ENCODE measurements around the gene APOBEC3H. TPM values are rescaled to one million over a fixed set of nuclear protein-coding genes. Genes with fewer than 3 reads are reported as not detected.
A peak's percentile ranks its signal among the peaks of the same experiment; 100 is the strongest.

Gene APOBEC3H
- total and polyA plus RNA-seq, 3 experiments from 2014 or later: 10.8 to 11.7 (median 11.0) TPM

- Mint-ChIP-seq H3K27me3 (no peaks in the 10 kb centered on the region), H3K4me1 (peaks cover under 1 to 3% (median 2%) of the 10 kb centered on the region in 3 donors)
- CTCF ChIA-PET: interaction anchor here (1.0 kb wide), 1 partner anchor 157 kb away, joined by 3 read pairs; no protein-coding TSS in a partner anchor
Observed at GRCh38 chr22:39129746-39130145, 32.7 kb downstream of the APOBEC3H start.

GRCh38 chr22:39130152-39130704 is 33.2 kb downstream of the APOBEC3H start:
- no peaks in the 10 kb centered on the region for H3K9me3 ChIP-seq (ENCODE audit: low read length)
- H3K27ac Mint-ChIP-seq: peak overlapping the region in 4 of 8 donors; percentile 22 to 74 (median 38)

More at GRCh38 chr22:39129746-39130145, 32.7 kb downstream of the APOBEC3H start:
- no peak overlapping the region for H3K27ac ChIP-seq (ENCODE audit: low read depth, low read length)
- H3K4me3 ChIP-seq (ENCODE audit: low read length): no peak overlapping the region
- no peaks in the 10 kb centered on the region for H3K9me3 Mint-ChIP-seq
- POLR2A ChIA-PET: interaction anchor here (0.6 kb wide), 1 partner anchor 479 kb away, joined by 3 read pairs; no protein-coding TSS in a partner anchor
- H3K27me3 ChIP-seq (ENCODE audit: insufficient read depth, low read length, poor library complexity, severe bottlenecking): no peaks in the 10 kb centered on the region
- H3K36me3 ChIP-seq (ENCODE audit: insufficient read depth, low read length): no peaks in the 10 kb centered on the region
- H3K9me3 ChIP-seq (ENCODE audit: low read length): no peaks in the 10 kb centered on the region
- no peaks in the 10 kb centered on the region for H3K4me1 ChIP-seq (ENCODE audit: insufficient read depth, low read length)
- H3K36me3 Mint-ChIP-seq: peaks cover 0 to 41% (median 2%) of the 10 kb centered on the region in 3 donors
- no peak for DNase-seq
- no peak overlapping the region for H3K4me3 Mint-ChIP-seq
- H3K27ac Mint-ChIP-seq: peak overlapping the region in 2 of 8 donors; percentile 15 to 61

GRCh38 chr22:39130892-39131855 is 34.1 kb downstream of the APOBEC3H start:
- no peaks in the 10 kb centered on the region for H3K27me3 ChIP-seq (ENCODE audit: insufficient read depth, low read length, poor library complexity, severe bottlenecking)
- POLR2A ChIA-PET: no interaction called here

More at GRCh38 chr22:39130152-39130704, 33.2 kb downstream of the APOBEC3H start:
- Mint-ChIP-seq H3K27me3 (no peaks in the 10 kb centered on the region), H3K4me1 (peaks cover 2 to 5% (median 3%) of the 10 kb centered on the region in 3 donors), H3K9me3 (no peaks in the 10 kb centered on the region), H3K36me3 (peaks cover 0 to 45% (median 2%) of the 10 kb centered on the region in 3 donors), H3K4me3 (no peak overlapping the region)
- Histone ChIP-seq H3K27ac (ENCODE audit: low read depth, low read length) (no peak overlapping the region), H3K4me3 (ENCODE audit: low read length) (no peak overlapping the region), H3K36me3 (ENCODE audit: insufficient read depth, low read length) (no peaks in the 10 kb centered on the region), H3K27me3 (ENCODE audit: insufficient read depth, low read length, poor library complexity, severe bottlenecking) (no peaks in the 10 kb centered on the region), H3K4me1 (ENCODE audit: insufficient read depth, low read length) (no peaks in the 10 kb centered on the region)
- no peak for DNase-seq
- CTCF ChIA-PET: interaction anchor here (0.7 to 1.0 kb wide), 2 partner anchors 50 to 157 kb away, joined by 3 read pairs; no protein-coding TSS in a partner anchor
- POLR2A ChIA-PET: no interaction called here

GRCh38 chr22:39132281-39132680 is 35.2 kb downstream of the APOBEC3H start:
- H3K9me3 ChIP-seq (ENCODE audit: low read length): no peaks in the 10 kb centered on the region
- peak overlapping the region in 1 of 8 donors; percentile 92 for H3K27ac Mint-ChIP-seq
- ChIA-PET CTCF (no interaction called here), POLR2A (no interaction called here)
- H3K4me3 ChIP-seq (ENCODE audit: low read length): no peak overlapping the region
- H3K27me3 ChIP-seq (ENCODE audit: insufficient read depth, low read length, poor library complexity, severe bottlenecking): no peaks in the 10 kb centered on the region
- peaks cover 0 to 53% (median 5%) of the 10 kb centered on the region in 3 donors for H3K36me3 Mint-ChIP-seq
- no peak overlapping the region for H3K27ac ChIP-seq (ENCODE audit: low read depth, low read length)
- no peaks in the 10 kb centered on the region for H3K36me3 ChIP-seq (ENCODE audit: insufficient read depth, low read length)
- H3K27me3 Mint-ChIP-seq: no peaks in the 10 kb centered on the region
- H3K4me1 Mint-ChIP-seq: peaks cover 2 to 8% (median 5%) of the 10 kb centered on the region in 3 donors
- H3K4me3 Mint-ChIP-seq: no peak overlapping the region
- no peaks in the 10 kb centered on the region for H3K4me1 ChIP-seq (ENCODE audit: insufficient read depth, low read length)
- no peaks in the 10 kb centered on the region for H3K9me3 Mint-ChIP-seq
- no peak for DNase-seq

More at GRCh38 chr22:39130892-39131855, 34.1 kb downstream of the APOBEC3H start:
- Mint-ChIP-seq H3K4me3 (no peak overlapping the region), H3K27ac (peak overlapping the region in 4 of 8 donors; percentile 6 to 61 (median 35)), H3K36me3 (peaks cover 0 to 47% (median 2%) of the 10 kb centered on the region in 3 donors), H3K4me1 (peaks cover 2 to 5% (median 3%) of the 10 kb centered on the region in 3 donors), H3K27me3 (no peaks in the 10 kb centered on the region), H3K9me3 (no peaks in the 10 kb centered on the region)
- H3K9me3 ChIP-seq (ENCODE audit: low read length): no peaks in the 10 kb centered on the region
- H3K4me1 ChIP-seq (ENCODE audit: insufficient read depth, low read length): no peaks in the 10 kb centered on the region
- no peak for DNase-seq
- no peaks in the 10 kb centered on the region for H3K36me3 ChIP-seq (ENCODE audit: insufficient read depth, low read length)
- no peak overlapping the region for H3K27ac ChIP-seq (ENCODE audit: low read depth, low read length)
- CTCF ChIA-PET: interaction anchor here (0.7 to 1.0 kb wide), 2 partner anchors 49 to 158 kb away, joined by 3 read pairs; no protein-coding TSS in a partner anchor
- H3K4me3 ChIP-seq (ENCODE audit: low read length): no peak overlapping the region

GRCh38 chr22:39132871-39133524 is 36.0 kb downstream of the APOBEC3H start:
- Mint-ChIP-seq H3K27ac (no peak overlapping the region), H3K36me3 (peaks cover 0 to 53% (median 5%) of the 10 kb centered on the region in 3 donors), H3K27me3 (no peaks in the 10 kb centered on the region), H3K4me3 (no peak overlapping the region), H3K4me1 (peaks cover 2 to 8% (median 5%) of the 10 kb centered on the region in 3 donors), H3K9me3 (no peaks in the 10 kb centered on the region)
- H3K4me1 ChIP-seq (ENCODE audit: insufficient read depth, low read length): no peaks in the 10 kb centered on the region
- ChIA-PET POLR2A (no interaction called here), CTCF (interaction anchor here (1.2 to 1.8 kb wide), 2 partner anchors 18 to 183 kb away, joined by 3 to 5 read pairs; no protein-coding TSS in a partner anchor)
- no peak overlapping the region for H3K27ac ChIP-seq (ENCODE audit: low read depth, low read length)
- no peaks in the 10 kb centered on the region for H3K27me3 ChIP-seq (ENCODE audit: insufficient read depth, low read length, poor library complexity, severe bottlenecking)
- H3K9me3 ChIP-seq (ENCODE audit: low read length): no peaks in the 10 kb centered on the region
- H3K4me3 ChIP-seq (ENCODE audit: low read length): no peak overlapping the region
- DNase-seq: no peak
- no peaks in the 10 kb centered on the region for H3K36me3 ChIP-seq (ENCODE audit: insufficient read depth, low read length)

- Mint-ChIP-seq H3K4me1 (peaks cover 2 to 14% (median 5%) of the 10 kb centered on the region in 3 donors), H3K27me3 (no peaks in the 10 kb centered on the region), H3K4me3 (no peak overlapping the region), H3K9me3 (no peaks in the 10 kb centered on the region), H3K36me3 (peaks cover 0 to 59% (median 5%) of the 10 kb centered on the region in 3 donors), H3K27ac (peak overlapping the region in 1 of 8 donors; percentile 68)
- ChIA-PET POLR2A (no interaction called here), CTCF (interaction anchor here (1.2 to 1.8 kb wide), 2 partner anchors 17 to 182 kb away, joined by 3 to 5 read pairs; no protein-coding TSS in a partner anchor)
- no peaks in the 10 kb centered on the region for H3K4me1 ChIP-seq (ENCODE audit: insufficient read depth, low read length)
- no peaks in the 10 kb centered on the region for H3K27me3 ChIP-seq (ENCODE audit: insufficient read depth, low read length, poor library complexity, severe bottlenecking)
- H3K9me3 ChIP-seq (ENCODE audit: low read length): no peaks in the 10 kb centered on the region
- H3K27ac ChIP-seq (ENCODE audit: low read depth, low read length): no peak overlapping the region
- no peak for DNase-seq
- no peaks in the 10 kb centered on the region for H3K36me3 ChIP-seq (ENCODE audit: insufficient read depth, low read length)
- H3K4me3 ChIP-seq (ENCODE audit: low read length): no peak overlapping the region
Observed at GRCh38 chr22:39133871-39134270, 36.8 kb downstream of the APOBEC3H start.

GRCh38 chr22:39134366-39135091 is 37.5 kb downstream of the APOBEC3H start:
- Mint-ChIP-seq H3K4me1 (peaks cover 2 to 14% (median 5%) of the 10 kb centered on the region in 3 donors), H3K36me3 (peaks cover 0 to 56% (median 5%) of the 10 kb centered on the region in 3 donors), H3K27me3 (no peaks in the 10 kb centered on the region), H3K27ac (peak overlapping the region in 1 of 8 donors; percentile 38), H3K4me3 (no peak overlapping the region), H3K9me3 (no peaks in the 10 kb centered on the region)
- ChIA-PET POLR2A (interaction anchor here (0.6 kb wide), 1 partner anchor 181 kb away, joined by 3 read pairs; no protein-coding TSS in a partner anchor), CTCF (interaction anchor here (1.2 to 2.0 kb wide), 6 partner anchors 14 to 182 kb away, joined by 3 to 6 read pairs (median 4); no protein-coding TSS in a partner anchor)
- no peaks in the 10 kb centered on the region for H3K27me3 ChIP-seq (ENCODE audit: insufficient read depth, low read length, poor library complexity, severe bottlenecking)
- DNase-seq: no peak
- no peak overlapping the region for H3K27ac ChIP-seq (ENCODE audit: low read depth, low read length)
- H3K36me3 ChIP-seq (ENCODE audit: insufficient read depth, low read length): no peaks in the 10 kb centered on the region
- no peaks in the 10 kb centered on the region for H3K4me1 ChIP-seq (ENCODE audit: insufficient read depth, low read length)
- H3K4me3 ChIP-seq (ENCODE audit: low read length): no peak overlapping the region
- H3K9me3 ChIP-seq (ENCODE audit: low read length): no peaks in the 10 kb centered on the region

All from CD8-positive, alpha-beta memory T cell (primary cell).